Transverse colon (tissue), 4 donors: ENCODE measurements around the gene PLXNC1. TPM values are rescaled to one million over a fixed set of nuclear protein-coding genes. Genes with fewer than 3 reads are reported as not detected.

ENCODE experiments used
- DNase-seq: peaks from one replicate; pipeline ENCODE4 v3.0.0-alpha.2; 2019
- H3K27ac ChIP-seq, 4 donors: fragments of 200-600 bp; sonication (generic); 2 replicates each; pipeline ENCODE4 v1.5.1; 2016 to 2018; ENCODE audit warnings: inconsistent platforms in 4 of 4
- H3K27me3 ChIP-seq: fragments of 200-600 bp; sonication (generic); 2 replicates; pipeline ENCODE4 v1.5.1; 2017; ENCODE audit warnings: inconsistent platforms
- H3K36me3 ChIP-seq, 4 donors: fragments of 200-600 bp; sonication (generic); 2 replicates each; pipeline ENCODE4 v1.5.1; 2017 to 2019; ENCODE audit warnings: inconsistent platforms in 4 of 4
- H3K4me1 ChIP-seq, 4 donors: fragments of 200-600 bp; sonication (generic); 2 replicates each; pipeline ENCODE4 v1.5.1; 2017 to 2020; ENCODE audit warnings: inconsistent platforms in 4 of 4
- H3K4me3 ChIP-seq, 4 donors: fragments of 200-600 bp; sonication (generic); 1 replicate in 1 of 4; 2 replicates in 3 of 4; pipeline versions ENCODE4 v1.5.1 to v1.6.1; 2017 to 2019; ENCODE audit warnings: inconsistent platforms in 4 of 4
- H3K9me3 ChIP-seq, 2 donors: fragments of 200-600 bp; sonication (generic); 2 replicates each; pipeline ENCODE4 v1.5.1; 2017 to 2019; ENCODE audit warnings: inconsistent platforms in 2 of 2
- EP300 ChIP-seq: sonication (generic); formaldehyde crosslinking; IDR thresholded peaks from one replicate; pipeline ENCODE4 v1.6.1; 2017; ENCODE audit warnings: antibody characterized with exemption, low read depth
- POLR2A ChIP-seq: fragments of 450-650 bp; IDR thresholded peaks from one replicate; pipeline ENCODE4 v1.6.1; 2016; ENCODE audit warnings: antibody characterized with exemption, mild to moderate bottlenecking, moderate library complexity
- POLR2AphosphoS5 ChIP-seq, 3 donors: sonication (generic); formaldehyde crosslinking; IDR thresholded peaks; one replicate each; pipeline ENCODE4 v1.6.1; 2016; ENCODE audit warnings: antibody characterized with exemption in 3 of 3
- WGBS, 2 donors: methylation state at CpG; one replicate each; pipeline ENCODE4 v1.1.5; 2018; ENCODE audit warnings: low coverage in 1 of 2; 5-methylcytosine and 5-hydroxymethylcytosine counted together
- in situ Hi-C, 4 donors: fragments of 200-750 bp; cut with MboI; loops; one replicate each; pipeline versions ENCODE4 v1.15.0 to v1.15.1; 2017; ENCODE audit warnings: low sequenced_read_pairs in 3 of 4, low pct_ligation_motif_present in 1 of 4, low pct_unique_long_range_greater_than_20kb in 1 of 4
- intact Hi-C: fragments of 100-400 bp; cut with DNase I; formaldehyde crosslinking; loops from one replicate; pipeline ENCODE4 v1.15.1; 2023; ENCODE audit warnings: low total_unique reads
- total RNA-seq, 4 donors: library from RNA; depleted of rRNA; stranded (reverse); fragments of >200 nt; gene quantifications; one replicate each; pipeline ENCODE4 v1.1.0, GENCODE V29; 2016
- TF ChIP-seq, protein P1 (sequence below), 5 experiments: fragments of 200-600 bp in 3 of 5; fragments of 450-650 bp in 2 of 5; sonication (generic) in 3 of 5; IDR thresholded peaks; 1 replicate in 2 of 5; 2 replicates in 3 of 5; pipeline ENCODE4 v1.5.1; 2016 to 2017; ENCODE audit warnings: antibody characterized with exemption in 5 of 5, inconsistent platforms in 3 of 5, mild to moderate bottlenecking in 2 of 5, moderate library complexity in 1 of 5

The PLXNC1 gene
- total RNA-seq, 4 donors from 2014 or later, result 3.3 to 12.7 (median 6.8) TPM

DNA sequence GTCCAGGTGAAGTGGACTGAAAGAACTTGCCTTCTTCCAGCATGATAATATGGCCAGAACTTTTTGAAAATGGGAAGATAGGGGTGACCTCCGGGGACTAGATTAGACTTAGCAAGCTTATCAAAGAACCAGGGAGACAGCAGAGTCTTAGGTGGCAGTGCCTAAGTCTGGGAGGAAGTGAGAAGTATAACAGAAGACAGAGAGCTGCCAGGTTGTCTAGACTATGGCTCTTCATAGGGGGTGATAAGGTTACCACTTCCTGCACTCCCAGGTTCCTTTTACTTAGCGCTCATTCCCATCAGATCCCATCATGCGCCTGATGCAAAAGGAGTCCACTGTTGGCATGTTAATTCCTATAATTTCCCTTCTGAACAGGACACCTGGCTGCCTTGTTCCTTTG lies 69.9 kb downstream of the PLXNC1 start:
- TF ChIP-seq, protein P1, sequence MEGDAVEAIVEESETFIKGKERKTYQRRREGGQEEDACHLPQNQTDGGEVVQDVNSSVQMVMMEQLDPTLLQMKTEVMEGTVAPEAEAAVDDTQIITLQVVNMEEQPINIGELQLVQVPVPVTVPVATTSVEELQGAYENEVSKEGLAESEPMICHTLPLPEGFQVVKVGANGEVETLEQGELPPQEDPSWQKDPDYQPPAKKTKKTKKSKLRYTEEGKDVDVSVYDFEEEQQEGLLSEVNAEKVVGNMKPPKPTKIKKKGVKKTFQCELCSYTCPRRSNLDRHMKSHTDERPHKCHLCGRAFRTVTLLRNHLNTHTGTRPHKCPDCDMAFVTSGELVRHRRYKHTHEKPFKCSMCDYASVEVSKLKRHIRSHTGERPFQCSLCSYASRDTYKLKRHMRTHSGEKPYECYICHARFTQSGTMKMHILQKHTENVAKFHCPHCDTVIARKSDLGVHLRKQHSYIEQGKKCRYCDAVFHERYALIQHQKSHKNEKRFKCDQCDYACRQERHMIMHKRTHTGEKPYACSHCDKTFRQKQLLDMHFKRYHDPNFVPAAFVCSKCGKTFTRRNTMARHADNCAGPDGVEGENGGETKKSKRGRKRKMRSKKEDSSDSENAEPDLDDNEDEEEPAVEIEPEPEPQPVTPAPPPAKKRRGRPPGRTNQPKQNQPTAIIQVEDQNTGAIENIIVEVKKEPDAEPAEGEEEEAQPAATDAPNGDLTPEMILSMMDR (IDR thresholded peaks at IDR 0.05), result no peak
- TF ChIP-seq POLR2AphosphoS5 (IDR thresholded peaks at IDR 0.05) (no peak), POLR2A (no peak), EP300 (no peak)
- no peak for DNase-seq
- Histone ChIP-seq H3K36me3 (no peaks in the 10 kb centered on the region), H3K9me3 (no peaks in the 10 kb centered on the region), H3K4me1 (no peaks in the 10 kb centered on the region), H3K27me3 (no peaks in the 10 kb centered on the region), H3K4me3 (no peak overlapping the region), H3K27ac (no peak overlapping the region)
- 93 to 100% methylated on average over 1 to 3 of the region's 3 CpGs for WGBS, 2 donors
- in situ Hi-C loops, result no loop called here
- intact Hi-C loops, result no loop called here

DNA sequence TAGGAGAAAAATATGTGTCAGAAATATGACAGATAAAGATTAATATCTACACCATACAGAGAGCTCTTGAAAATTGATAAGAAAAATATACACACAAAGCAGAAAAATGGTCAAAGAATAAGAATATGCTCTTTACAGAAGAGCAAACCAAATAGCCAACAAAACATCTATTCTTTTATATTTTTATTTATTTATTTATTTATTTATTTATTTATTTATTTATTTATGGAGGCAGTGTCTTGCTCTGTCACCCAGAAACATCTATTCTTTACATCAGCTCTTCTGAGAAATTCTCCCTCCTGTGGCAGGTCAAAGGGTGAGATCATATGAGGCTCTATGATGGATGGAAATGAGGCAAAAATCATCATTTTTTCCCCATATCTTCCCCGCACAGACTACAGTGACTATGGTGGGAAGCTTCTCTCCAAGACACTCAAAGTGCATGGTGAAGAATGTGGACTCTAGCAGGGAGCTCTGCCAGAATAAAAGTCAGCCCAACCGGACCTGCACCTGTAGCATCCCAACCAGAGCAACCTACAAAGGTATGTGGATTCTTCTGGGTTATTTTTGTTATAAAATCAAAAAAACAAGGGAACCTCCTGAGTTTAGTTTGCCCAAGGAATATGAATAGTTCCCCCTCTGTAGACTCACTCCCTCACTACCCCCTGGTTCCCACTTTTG lies 71.4 kb downstream of the PLXNC1 start:
- Histone ChIP-seq H3K27ac (no peak overlapping the region), H3K36me3 (no peaks in the 10 kb centered on the region), H3K9me3 (no peaks in the 10 kb centered on the region), H3K27me3 (no peaks in the 10 kb centered on the region), H3K4me1 (no peaks in the 10 kb centered on the region), H3K4me3 (no peak overlapping the region)
- in situ Hi-C loops (no loop called here), intact Hi-C loops (no loop called here)
- no peak for DNase-seq
- WGBS, 2 donors, result 81 to 100% methylated on average over 1 to 2 of the region's 2 CpGs
- TF ChIP-seq, protein P1 (IDR thresholded peaks at IDR 0.05), result no peak
- no peak for TF ChIP-seq EP300
- TF ChIP-seq POLR2AphosphoS5 (IDR thresholded peaks at IDR 0.05), result no peak
- TF ChIP-seq POLR2A, result no peak

DNA sequence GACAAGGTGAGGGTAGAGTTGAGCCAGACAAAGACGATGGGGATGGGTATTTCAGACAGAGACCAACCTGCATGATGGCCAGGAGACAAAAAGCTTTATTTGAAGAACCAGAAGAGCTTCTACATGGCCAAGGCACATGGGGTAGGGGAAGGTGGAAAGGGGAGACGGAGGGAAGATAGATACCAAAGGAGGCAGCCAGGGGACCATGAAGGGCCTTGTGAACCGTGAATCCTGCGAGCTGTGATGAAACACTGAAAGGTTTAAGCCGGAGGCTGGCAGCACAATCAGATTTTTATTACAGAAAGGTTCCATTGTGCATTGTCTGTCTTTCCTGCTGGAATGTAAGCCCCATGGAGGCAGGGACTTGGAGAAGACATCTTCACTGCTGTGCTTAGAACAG lies 72.4 kb downstream of the PLXNC1 start:
- no peak for DNase-seq

DNA sequence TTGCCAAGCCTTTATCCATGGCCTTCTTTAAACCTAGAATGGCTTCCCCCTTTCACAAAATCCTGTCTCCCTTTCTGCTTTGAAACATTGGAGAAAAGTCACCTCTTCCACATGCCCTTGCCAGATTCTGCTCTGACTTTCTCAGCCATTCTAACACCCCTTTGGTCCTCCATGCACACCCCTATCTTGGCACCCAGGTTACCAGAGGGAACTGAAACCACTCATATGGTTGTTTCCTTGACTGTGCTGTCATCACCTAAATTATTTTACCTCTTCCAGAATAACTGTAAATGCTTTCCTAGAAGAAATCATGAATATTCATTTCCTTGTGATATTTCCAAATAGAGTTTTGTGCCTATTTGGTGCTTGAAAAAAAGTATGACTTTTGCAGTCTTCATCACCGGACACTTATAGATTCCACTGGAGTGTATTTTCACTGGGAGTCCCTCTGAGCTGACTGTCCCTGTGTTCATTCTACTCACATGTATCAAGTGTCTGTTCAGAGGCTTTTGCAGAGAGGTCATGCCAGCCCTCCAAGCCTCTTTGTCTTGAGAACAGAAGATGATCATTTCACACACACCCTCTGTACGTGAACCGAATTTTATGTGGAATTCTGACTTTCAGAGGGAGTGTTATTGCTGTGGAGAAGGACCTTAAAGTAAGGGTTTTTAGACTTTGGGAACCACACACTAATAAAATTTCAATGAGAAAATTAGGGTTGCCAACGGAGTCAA lies 74.1 kb downstream of the PLXNC1 start:
- Histone ChIP-seq H3K36me3 (no peaks in the 10 kb centered on the region), H3K4me1 (no peaks in the 10 kb centered on the region), H3K9me3 (no peaks in the 10 kb centered on the region), H3K27ac (no peak overlapping the region), H3K27me3 (no peaks in the 10 kb centered on the region), H3K4me3 (no peak overlapping the region)
- TF ChIP-seq, protein P1 (IDR thresholded peaks at IDR 0.05), result no peak
- TF ChIP-seq POLR2AphosphoS5 (IDR thresholded peaks at IDR 0.05) (no peak), POLR2A (no peak), EP300 (no peak)
- 89 to 95% methylated on average over 4 of the region's 4 CpGs for WGBS, 2 donors
- in situ Hi-C loops, result no loop called here
- intact Hi-C loops, result no loop called here
- DNase-seq, result no peak

More for the DNA sequence above, 72.4 kb downstream of the PLXNC1 start:
- Histone ChIP-seq H3K27ac (no peak overlapping the region), H3K36me3 (no peaks in the 10 kb centered on the region), H3K9me3 (no peaks in the 10 kb centered on the region), H3K4me3 (no peak overlapping the region), H3K4me1 (no peaks in the 10 kb centered on the region), H3K27me3 (no peaks in the 10 kb centered on the region)
- TF ChIP-seq POLR2A (no peak), EP300 (no peak), POLR2AphosphoS5 (IDR thresholded peaks at IDR 0.05) (no peak)
- TF ChIP-seq, protein P1 (IDR thresholded peaks at IDR 0.05), result no peak
- 89% methylated on average over 5 of the region's 5 CpGs; no CpG with 5 or more reads in 1 of the 2 donors for WGBS, 2 donors
- intact Hi-C loops (no loop called here), in situ Hi-C loops (no loop called here)
